K562 (cell line): ENCODE results near the gene PPCDC. TPM values are rescaled to one million over a fixed set of nuclear protein-coding genes. Genes with fewer than 3 reads are reported as not detected.

ENCODE experiments used
- ATAC-seq: fragments of 200-7000 bp; cut with Tn5 transposase; 3 replicates; pipeline ENCODE4 v1.9.1; 2020; ENCODE audit warnings: moderate library complexity
- BruUV-seq: library from RNA; stranded (reverse); fragments of 400-500 nt; replicated peaks from 2 replicates; lab custom pipeline; 2021; lab: Mats Ljungman, UMichigan
- CTCF ChIA-PET: fragments of 300-600 bp; formaldehyde crosslinking; extraction: SDS; loops from one replicate; lab custom pipeline; 2021; ENCODE audit warnings: low intra/inter-chr PET ratio; lab: Yijun Ruan, JAX
- POLR2A ChIA-PET: fragments of 300-600, 350-650 bp; sonication (Branson Sonifier 250); formaldehyde crosslinking; extraction: SDS; loops from one replicate; lab custom pipeline; 2021; ENCODE audit warnings: antibody characterized with exemption, inconsistent platforms; lab: Yijun Ruan, JAX
- DNase-seq, 4 experiments: peaks; one replicate each; pipeline versions ENCODE4 v3.0.0 to v3.0.0-alpha.2; 2011 to 2018; ENCODE audit warnings: low spot score in 3 of 4, mixed read lengths in 3 of 4; ENCODE audit errors: extremely low read depth in 1 of 4
- FAIRE-seq: peaks from 2 replicates; lab custom pipeline; 2011; peaks lifted over from hg19 to GRCh38; lab: Jason Lieb, UNC
- H2AFZ ChIP-seq: 2 replicates; pipeline ENCODE4 v1.6.0; 2011; ENCODE audit warnings: low read depth, low read length, control low read depth, inconsistent platforms
- H3K27ac ChIP-seq: fragments of 200-600 bp; 3 replicates; pipeline ENCODE4 v1.8.0; 2011; ENCODE audit warnings: low read depth, mild to moderate bottlenecking, control low read depth, inconsistent platforms, low read length, moderate library complexity, mixed read lengths; ENCODE audit errors: extremely low read depth
- H3K27me3 ChIP-seq, 2 experiments: fragments of 300-600 bp in 1 of 2; 2 replicates in 1 of 2; 3 replicates in 1 of 2; pipeline versions ENCODE4 v1.6.0 to v1.8.0; 2011; ENCODE audit warnings: inconsistent platforms in 2 of 2, low read length in 2 of 2, mild to moderate bottlenecking in 1 of 2, mixed read lengths in 1 of 2, moderate library complexity in 1 of 2; ENCODE audit not compliant: control insufficient read depth in 2 of 2, insufficient read depth in 2 of 2
- H3K36me3 ChIP-seq: fragments of 300-600 bp; 3 replicates; pipeline ENCODE4 v1.8.0; 2011; ENCODE audit warnings: mild to moderate bottlenecking, low read length, inconsistent platforms; ENCODE audit not compliant: control insufficient read depth, insufficient read depth
- H3K4me1 ChIP-seq, 2 experiments: fragments of 200-600 bp in 1 of 2; replicated peaks in 1 of 2; 2 replicates in 1 of 2; 3 replicates in 1 of 2; pipeline versions ENCODE4 v1.5.1 to v1.8.0; 2011; ENCODE audit warnings: inconsistent platforms in 2 of 2, low read length in 2 of 2, mild to moderate bottlenecking in 1 of 2, mixed read lengths in 1 of 2, moderate library complexity in 1 of 2; ENCODE audit not compliant: control insufficient read depth in 2 of 2, insufficient read depth in 2 of 2
- H3K4me2 ChIP-seq: 2 replicates; pipeline ENCODE4 v1.6.1; 2011; ENCODE audit warnings: low read length, control low read depth, inconsistent platforms, mixed read lengths; ENCODE audit not compliant: insufficient read depth
- H3K4me3 ChIP-seq: fragments of 200-600 bp; sonication (generic), shearing (Covaris generic); 2 replicates; pipeline ENCODE4 v1.5.1; 2016; ENCODE audit warnings: control low read depth, inconsistent platforms
- H3K79me2 ChIP-seq: fragments of 200-600 bp; 3 replicates; pipeline ENCODE4 v1.8.0; 2011; ENCODE audit warnings: low read length, inconsistent platforms; ENCODE audit not compliant: control insufficient read depth, insufficient read depth
- H3K9ac ChIP-seq, 2 experiments: 2 replicates each; pipeline versions ENCODE4 v1.6.0 to v1.6.1; 2011; ENCODE audit warnings: low read depth in 2 of 2, low read length in 2 of 2, control low read depth in 1 of 2, inconsistent platforms in 1 of 2, mild to moderate bottlenecking in 1 of 2, mixed read lengths in 1 of 2; ENCODE audit not compliant: insufficient read depth in 1 of 2
- H3K9me1 ChIP-seq: one replicate; pipeline ENCODE4 v1.6.0; 2011; ENCODE audit warnings: inconsistent platforms, mild to moderate bottlenecking, low read length, moderate library complexity; ENCODE audit not compliant: control insufficient read depth, insufficient read depth
- H3K9me3 ChIP-seq: replicated peaks from 2 replicates; pipeline ENCODE4 v1.5.1; 2011; ENCODE audit warnings: low read depth, low read length, inconsistent platforms; ENCODE audit not compliant: control insufficient read depth, insufficient read depth
- H4K20me1 ChIP-seq: replicated peaks from 2 replicates; pipeline ENCODE4 v1.6.1; 2011; ENCODE audit warnings: low read length, inconsistent platforms, mixed read lengths; ENCODE audit not compliant: control insufficient read depth, insufficient read depth
- CREM ChIP-seq: IDR thresholded peaks from 2 replicates; pipeline ENCODE4 v1.6.1; 2014; ENCODE audit warnings: antibody characterized with exemption, low read depth
- ETS1 ChIP-seq: conservative IDR thresholded peaks from 2 replicates; pipeline ENCODE4 v1.6.1; 2011; ENCODE audit warnings: low read depth, mild to moderate bottlenecking, low read length; ENCODE audit not compliant: control insufficient read depth
- JUNB ChIP-seq: fragments of 450-650 bp; formaldehyde crosslinking; conservative IDR thresholded peaks from 2 replicates; pipeline ENCODE4 v1.4.0; 2020; ENCODE audit warnings: mild to moderate bottlenecking
- KAT8 ChIP-seq: fragments of 450-650 bp; IDR thresholded peaks from 2 replicates; pipeline ENCODE4 v1.6.1; 2016; ENCODE audit warnings: low read depth, mild to moderate bottlenecking
- MEIS2 ChIP-seq: fragments of 450-650 bp; IDR thresholded peaks from 2 replicates; pipeline ENCODE4 v1.6.1; 2014; ENCODE audit warnings: mild to moderate bottlenecking; ENCODE audit not compliant: partially characterized antibody
- NEUROD1 ChIP-seq: fragments of 150-350 bp; IDR thresholded peaks from 2 replicates; pipeline ENCODE4 v1.6.1; 2014; ENCODE audit warnings: borderline replicate concordance, low read length, low read depth; ENCODE audit not compliant: partially characterized antibody
- SIX5 ChIP-seq, 2 experiments: IDR thresholded peaks; 2 replicates each; pipeline ENCODE4 v1.6.1; 2011; ENCODE audit warnings: low read length in 2 of 2, borderline replicate concordance in 1 of 2, low read depth in 1 of 2, mild to moderate bottlenecking in 1 of 2, moderate library complexity in 1 of 2; ENCODE audit not compliant: insufficient read depth in 1 of 2
- TCF15 ChIP-seq: fragments of 250-450 bp; sonication (Bioruptor Pico); IDR thresholded peaks from 2 replicates; pipeline ENCODE4 v1.8.0; 2022; ENCODE audit warnings: moderate library complexity, mild to moderate bottlenecking, inconsistent platforms
- ZC3H11A ChIP-seq: IDR thresholded peaks from 2 replicates; pipeline ENCODE4 v1.6.1; 2012; ENCODE audit warnings: low read depth, low read length, improper control_type of control experiment
- ZNF311 ChIP-seq: fragments of 250-450 bp; sonication (Bioruptor Pico); IDR thresholded peaks from 2 replicates; pipeline ENCODE4 v1.4.0; 2020; ENCODE audit warnings: mild to moderate bottlenecking, moderate library complexity
- ZNF347 ChIP-seq: fragments of 450-650 bp; formaldehyde crosslinking; IDR thresholded peaks from 2 replicates; pipeline ENCODE4 v1.4.0; 2020; ENCODE audit warnings: low read depth, mild to moderate bottlenecking, moderate library complexity
- ZNF507 ChIP-seq: conservative IDR thresholded peaks from 2 replicates; pipeline ENCODE4 v1.6.1; 2017; ENCODE audit warnings: missing genetic modification characterization, missing compliant biosample characterization
- ZNF511 ChIP-seq: sonication (generic); formaldehyde crosslinking; IDR thresholded peaks from 2 replicates; pipeline ENCODE4 v1.8.0; 2022; ENCODE audit warnings: mild to moderate bottlenecking, missing genetic modification reagents
- ZNF644 ChIP-seq: fragments of 200-800 bp; sonication (Bioruptor generic); IDR thresholded peaks from 2 replicates; pipeline ENCODE4 v1.6.1; 2016; ENCODE audit warnings: low read depth, missing genetic modification characterization, missing compliant biosample characterization
- WGBS: fragments of 100-300 bp; shearing (Covaris generic); methylation state at CpG from one replicate; pipeline ENCODE4 v1.1.6; 2016; ENCODE audit warnings: low coverage, mixed read lengths; ENCODE audit not compliant: insufficient coverage; ENCODE audit errors: missing lambda C conversion rate; 5-methylcytosine and 5-hydroxymethylcytosine counted together
- in situ Hi-C: fragments of 300-500 bp; cut with MboI; formaldehyde crosslinking; loops from 4 replicates; pipeline ENCODE4 v1.15.0; 2018; ENCODE audit warnings: inconsistent platforms, mixed read lengths
- intact Hi-C: fragments of 100-400 bp; cut with micrococcal nuclease; formaldehyde crosslinking; loops from 2 replicates; pipeline ENCODE4 v1.14.2; 2022
- polyA plus RNA-seq, 8 experiments: library from polyadenylated mRNA; depleted of rRNA in 4 of 8; stranded (reverse) in 5 of 8; unstranded in 3 of 8; fragments of >200 nt; fragmentation: Nextera tagmentation in 2 of 8; fragmentation: Illumina TruSeq in 1 of 8; extraction: Ambion mirVana in 2 of 8; extraction: Trizol in 1 of 8; gene quantifications; 2 replicates each; pipeline versions ENCODE4 v1.2.1 to v1.2.3, GENCODE V29; 2011 to 2014; ENCODE audit warnings: inconsistent platforms in 1 of 8, missing spikeins in 1 of 8
- total RNA-seq, 7 experiments: library from RNA; depleted of rRNA in 6 of 7; stranded (reverse); fragments of >200 nt in 6 of 7; fragmentation: Illumina TruSeq in 2 of 7; extraction: Trizol in 2 of 7; gene quantifications; 2 replicates each; pipeline versions ENCODE4 v1.2.1 to v1.2.3, GENCODE V29; 2011 to 2021; ENCODE audit warnings: low replicate concordance in 1 of 7

Gene PPCDC
- total and polyA plus RNA-seq, 9 of the 15 experiments (the other 6 are each of a cell fraction or from before 2014, with no cell fraction given) = 10.9 to 53.6 (median 16.7) TPM

GRCh38 chr15:75082689-75083088, 59.3 kb downstream of the PPCDC start:
- 18% methylated on average over 1 of the region's 1 CpG for WGBS
- Histone ChIP-seq H3K4me3 (no peak overlapping the region), H3K27me3 (no peaks in the 10 kb centered on the region), H3K36me3 (no peaks in the 10 kb centered on the region), H3K9me3 (no peaks in the 10 kb centered on the region), H4K20me1 (no peaks in the 10 kb centered on the region), H3K4me2 (no peak overlapping the region), H2AFZ (no peak overlapping the region), H3K27ac (no peak overlapping the region), H3K9ac (no peak overlapping the region), H3K4me1 (no peaks in the 10 kb centered on the region), H3K79me2 (no peaks in the 10 kb centered on the region), H3K9me1 (no peaks in the 10 kb centered on the region)
- ChIA-PET POLR2A (no interaction called here), CTCF (no interaction called here)
- FAIRE-seq = no peak
- ATAC-seq = no peak
- intact Hi-C loops = no loop called here
- TF ChIP-seq SIX5 (IDR thresholded peaks at IDR 0.05; ENCODE audit: borderline replicate concordance in 1 of 2, insufficient read depth in 1 of 2, low read depth in 1 of 2, low read length in 2 of 2) (no peak), ETS1 (no peak), NEUROD1 (no peak), ZC3H11A (no peak), TCF15 (CRISPR knock-in tag) (no peak), ZNF347 (CRISPR knock-in tag) (no peak), CREM (no peak), JUNB (CRISPR knock-in tag) (no peak), MEIS2 (no peak), ZNF644 (tag) (no peak), ZNF511 (CRISPR knock-in tag) (no peak), ZNF507 (tag) (no peak), ZNF311 (CRISPR knock-in tag) (no peak), KAT8 (no peak)
- BruUV-seq = no TSS peak
- in situ Hi-C loops = no loop called here
- no peak for DNase-seq
